ENCODE data around the gene MIA2. TPM values are rescaled to one million over a fixed set of nuclear protein-coding genes. Genes with fewer than 3 reads are reported as not detected.

Gene MIA2
- total and polyA plus RNA-seq, 2 experiments from 2014 or later = 43.9 to 86.0 TPM

- Histone ChIP-seq H3K79me2 (peaks cover 50% of the 10 kb centered on the region), H3K27ac (no peak overlapping the region), H3K27me3 (no peaks in the 10 kb centered on the region), H3K4me3 (no peak overlapping the region), H2AFZ (no peak overlapping the region), H3K9me2 (replicated peaks; ENCODE audit: insufficient read depth) (no peaks in the 10 kb centered on the region), H3K9me3 (ENCODE audit: low read depth) (peaks cover 19% of the 10 kb centered on the region), H3K36me3 (replicated peaks; ENCODE audit: insufficient read depth, low read depth) (no peaks in the 10 kb centered on the region), H3K4me1 (ENCODE audit: insufficient read depth) (no peaks in the 10 kb centered on the region), H3K4me2 (no peak overlapping the region), H4K20me1 (ENCODE audit: insufficient read depth, poor library complexity, severe bottlenecking) (no peaks in the 10 kb centered on the region)
- WGBS (ENCODE audit: low lambda C conversion rate, missing lambda C conversion rate) = 93% methylated on average over 2 of the region's 2 CpGs
- DNase-seq (ENCODE audit: low spot score) = no peak
- TF ChIP-seq CTCF (IDR thresholded peaks at IDR 0.05; ENCODE audit: poor library complexity) = no peak
- TF ChIP-seq EZH2phosphoT487 (IDR thresholded peaks at IDR 0.05; ENCODE audit: low read depth, severe bottlenecking, unreplicated experiment) = no peak
- no peak for TF ChIP-seq EZH2 (IDR thresholded peaks at IDR 0.05; ENCODE audit: borderline replicate concordance)
Observed at GRCh38 chr14:39417014-39417413, 183.3 kb downstream of the MIA2 start.

GRCh38 chr14:39419272-39419671, 185.6 kb downstream of the MIA2 start:
- no peak for DNase-seq (ENCODE audit: low spot score)
- no peak overlapping the region for H3K4me2 ChIP-seq
- WGBS (ENCODE audit: low lambda C conversion rate, missing lambda C conversion rate) = 100% methylated on average over 1 of the region's 1 CpG
- no peaks in the 10 kb centered on the region for H3K36me3 ChIP-seq (replicated peaks; ENCODE audit: insufficient read depth, low read depth)
- no peaks in the 10 kb centered on the region for H4K20me1 ChIP-seq (ENCODE audit: insufficient read depth, poor library complexity, severe bottlenecking)
- TF ChIP-seq CTCF (IDR thresholded peaks at IDR 0.05; ENCODE audit: poor library complexity) (no peak), EZH2phosphoT487 (IDR thresholded peaks at IDR 0.05; ENCODE audit: low read depth, severe bottlenecking, unreplicated experiment) (no peak), EZH2 (IDR thresholded peaks at IDR 0.05; ENCODE audit: borderline replicate concordance) (no peak)
- H3K4me3 ChIP-seq = no peak overlapping the region
- H3K27ac ChIP-seq = no peak overlapping the region
- peaks cover 19% of the 10 kb centered on the region for H3K9me3 ChIP-seq (ENCODE audit: low read depth)
- H3K9me2 ChIP-seq (replicated peaks; ENCODE audit: insufficient read depth) = no peaks in the 10 kb centered on the region
- H3K4me1 ChIP-seq (ENCODE audit: insufficient read depth) = no peaks in the 10 kb centered on the region
- peaks cover 64% of the 10 kb centered on the region for H3K79me2 ChIP-seq
- no peaks in the 10 kb centered on the region for H3K27me3 ChIP-seq
- H2AFZ ChIP-seq = no peak overlapping the region

GRCh38 chr14:39422243-39422642, 188.5 kb downstream of the MIA2 start:
- Histone ChIP-seq H3K27me3 (no peaks in the 10 kb centered on the region), H3K9me2 (replicated peaks; ENCODE audit: insufficient read depth) (no peaks in the 10 kb centered on the region), H2AFZ (no peak overlapping the region), H3K4me3 (no peak overlapping the region), H3K9me3 (ENCODE audit: low read depth) (no peaks in the 10 kb centered on the region), H3K4me2 (no peak overlapping the region), H3K79me2 (peaks cover 72% of the 10 kb centered on the region), H3K4me1 (ENCODE audit: insufficient read depth) (no peaks in the 10 kb centered on the region), H4K20me1 (ENCODE audit: insufficient read depth, poor library complexity, severe bottlenecking) (peaks cover 3% of the 10 kb centered on the region), H3K27ac (no peak overlapping the region), H3K36me3 (replicated peaks; ENCODE audit: insufficient read depth, low read depth) (no peaks in the 10 kb centered on the region)
- no peak for TF ChIP-seq EZH2 (IDR thresholded peaks at IDR 0.05; ENCODE audit: borderline replicate concordance)
- TF ChIP-seq CTCF (IDR thresholded peaks at IDR 0.05; ENCODE audit: poor library complexity) = no peak
- TF ChIP-seq EZH2phosphoT487 (IDR thresholded peaks at IDR 0.05; ENCODE audit: low read depth, severe bottlenecking, unreplicated experiment) = no peak
- DNase-seq (ENCODE audit: low spot score) = no peak

- WGBS (ENCODE audit: low lambda C conversion rate, missing lambda C conversion rate) = 85% methylated on average over 3 of the region's 3 CpGs
- Histone ChIP-seq H4K20me1 (ENCODE audit: insufficient read depth, poor library complexity, severe bottlenecking) (peaks cover 5% of the 10 kb centered on the region), H2AFZ (no peak overlapping the region), H3K27ac (no peak overlapping the region), H3K9me2 (replicated peaks; ENCODE audit: insufficient read depth) (no peaks in the 10 kb centered on the region), H3K9me3 (ENCODE audit: low read depth) (no peaks in the 10 kb centered on the region), H3K27me3 (no peaks in the 10 kb centered on the region), H3K4me1 (ENCODE audit: insufficient read depth) (no peaks in the 10 kb centered on the region), H3K4me3 (no peak overlapping the region), H3K4me2 (no peak overlapping the region), H3K36me3 (replicated peaks; ENCODE audit: insufficient read depth, low read depth) (no peaks in the 10 kb centered on the region), H3K79me2 (peaks cover 77% of the 10 kb centered on the region)
- no peak for DNase-seq (ENCODE audit: low spot score)
- no peak for TF ChIP-seq CTCF (IDR thresholded peaks at IDR 0.05; ENCODE audit: poor library complexity)
- TF ChIP-seq EZH2phosphoT487 (IDR thresholded peaks at IDR 0.05; ENCODE audit: low read depth, severe bottlenecking, unreplicated experiment) = no peak
- TF ChIP-seq EZH2 (IDR thresholded peaks at IDR 0.05; ENCODE audit: borderline replicate concordance) = no peak
Observed at GRCh38 chr14:39423793-39424192, 190.1 kb downstream of the MIA2 start.

Measured in hepatocyte (in vitro differentiated cells).